Measurements from ENCODE around the gene RBM19. TPM values are rescaled to one million over a fixed set of nuclear protein-coding genes. Genes with fewer than 3 reads are reported as not detected.

RBM19 gene
- total RNA-seq, 1 donor from 2014 or later: 30.4 TPM

DNA sequence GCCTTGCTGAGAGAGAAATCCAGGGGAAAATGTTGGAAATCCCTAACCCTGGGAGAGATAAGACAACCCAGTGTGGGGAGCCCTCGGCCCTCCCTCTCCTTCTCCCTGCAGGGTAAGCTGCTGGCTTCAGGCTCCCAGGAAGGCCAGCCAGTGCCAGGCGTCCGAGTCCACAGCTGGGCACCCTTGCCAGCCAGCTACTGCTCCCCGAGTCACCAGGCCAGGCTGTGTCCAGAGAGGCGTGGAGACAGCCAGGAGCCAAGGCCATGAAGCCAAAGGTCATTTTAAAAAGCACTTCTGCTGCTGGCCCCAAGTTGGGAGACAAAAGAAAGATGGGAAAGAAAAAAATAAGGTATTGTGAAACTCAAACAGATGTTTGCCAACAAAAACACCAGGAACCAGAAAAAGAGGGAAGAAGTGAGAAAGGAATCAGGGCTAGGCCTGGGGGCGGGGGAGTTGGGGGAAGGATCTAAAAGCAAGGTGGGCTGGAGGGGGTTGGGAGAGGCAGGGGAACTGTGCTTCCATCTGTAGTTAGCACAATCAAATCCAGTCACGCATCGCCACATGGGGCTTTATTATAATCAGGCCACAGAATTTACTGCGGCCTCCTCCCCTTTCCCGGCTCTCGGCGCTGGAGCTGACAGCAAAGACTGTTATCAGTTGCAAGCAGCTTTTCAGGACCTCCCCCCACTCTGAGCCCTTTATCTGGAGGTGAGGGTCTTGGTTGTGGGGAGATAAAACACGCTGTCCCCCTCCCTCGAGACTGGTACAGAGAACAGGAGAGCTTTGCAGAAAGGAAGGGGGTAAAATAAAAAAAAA lies 33.5 kb downstream of the RBM19 start:
- DNase-seq (ENCODE audit: low spot score): no peak

DNA sequence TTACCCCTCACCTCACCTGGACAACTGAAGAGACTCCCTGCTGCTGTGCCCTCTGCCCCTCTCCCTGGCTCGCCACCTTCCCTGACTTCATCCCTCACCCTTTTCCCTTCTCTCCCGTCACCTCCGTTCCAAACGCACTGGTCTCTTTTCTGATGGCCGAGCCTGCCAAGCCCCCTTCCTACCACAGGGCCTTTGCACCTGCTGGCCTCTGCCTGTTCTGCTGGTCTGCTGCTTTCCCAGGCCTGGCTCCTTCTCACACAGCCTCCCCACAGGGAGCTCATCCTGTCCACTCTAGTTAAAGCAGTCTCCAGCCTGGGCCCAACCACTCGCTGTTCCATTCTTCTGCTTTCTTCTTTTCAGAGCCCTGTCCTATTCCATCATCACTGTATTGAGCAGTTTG lies 34.6 kb downstream of the RBM19 start:
- no peak for DNase-seq (ENCODE audit: low spot score)

DNA sequence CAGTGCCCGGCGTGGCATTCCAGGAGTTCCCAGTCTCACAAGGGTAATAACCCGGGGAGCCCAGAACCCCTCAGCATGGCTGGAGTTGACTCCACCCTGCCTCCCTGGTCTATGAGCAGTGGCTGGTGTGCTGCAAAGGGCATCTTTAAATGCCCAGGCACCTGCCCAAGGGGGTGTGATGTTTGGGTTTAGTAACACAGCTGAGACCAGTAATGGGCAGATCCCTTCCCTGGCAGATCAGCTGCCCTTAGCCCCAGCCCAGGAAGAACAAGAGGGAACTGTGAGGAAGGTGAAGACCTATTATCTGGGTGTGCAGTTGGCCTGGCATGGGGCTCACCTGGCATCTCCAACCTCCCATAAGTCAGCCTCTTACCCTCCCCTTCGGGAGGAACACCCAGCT lies 35.9 kb downstream of the RBM19 start:
- DNase-seq (ENCODE audit: low spot score): no peak

DNA sequence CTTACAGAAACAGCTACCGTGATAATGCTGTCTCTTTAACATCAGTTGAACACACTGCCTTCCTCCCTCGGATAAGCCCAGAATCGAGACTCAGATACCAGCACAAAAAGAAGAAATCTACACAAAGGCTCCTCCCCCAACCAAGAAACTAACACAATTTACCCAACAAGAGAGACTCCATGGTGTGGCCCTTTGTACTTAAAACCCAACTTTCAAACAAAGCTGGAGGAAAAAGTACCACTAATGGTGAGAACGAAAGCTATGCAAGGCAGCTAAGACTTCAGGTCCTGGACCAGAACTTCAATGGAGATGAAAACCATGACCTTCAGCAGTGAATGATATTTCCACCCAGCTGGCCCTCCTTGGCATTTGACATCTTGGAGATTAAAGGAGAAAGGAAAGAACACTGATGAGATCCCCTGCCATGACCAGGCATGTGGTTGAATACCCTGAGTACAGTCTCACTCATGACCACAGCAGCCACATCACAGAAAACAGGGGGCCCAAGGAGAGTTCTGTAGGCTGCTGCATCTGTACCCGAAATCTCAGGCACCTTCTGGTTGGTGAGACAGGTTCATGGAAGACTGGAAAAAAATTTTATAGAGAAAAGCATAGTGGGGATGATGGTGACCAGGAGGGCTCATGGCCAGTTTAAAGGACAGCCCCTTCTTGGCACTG lies 36.7 kb downstream of the RBM19 start:
- DNase-seq (ENCODE audit: low spot score): no peak

DNA sequence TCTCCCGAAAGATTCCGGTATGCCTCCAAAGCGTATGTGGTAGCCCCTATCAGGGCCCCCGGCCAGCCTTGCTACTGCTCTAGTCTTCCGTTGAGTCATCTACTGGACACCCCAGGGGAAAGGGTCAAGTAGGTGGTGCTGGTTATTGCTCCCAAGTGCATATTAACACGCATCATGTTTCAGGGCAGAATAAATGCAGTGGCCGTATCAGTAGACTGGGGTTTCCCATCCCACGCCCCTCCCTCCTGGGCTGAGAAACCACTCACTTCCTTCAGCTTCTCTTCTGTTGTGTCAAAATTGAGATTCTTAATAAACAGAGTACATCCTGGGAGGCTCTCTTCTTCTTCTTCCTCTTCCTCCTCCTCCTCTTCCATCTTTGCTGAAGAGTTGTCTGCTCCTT lies 39.3 kb downstream of the RBM19 start:
- no peak for DNase-seq (ENCODE audit: low spot score)

DNA sequence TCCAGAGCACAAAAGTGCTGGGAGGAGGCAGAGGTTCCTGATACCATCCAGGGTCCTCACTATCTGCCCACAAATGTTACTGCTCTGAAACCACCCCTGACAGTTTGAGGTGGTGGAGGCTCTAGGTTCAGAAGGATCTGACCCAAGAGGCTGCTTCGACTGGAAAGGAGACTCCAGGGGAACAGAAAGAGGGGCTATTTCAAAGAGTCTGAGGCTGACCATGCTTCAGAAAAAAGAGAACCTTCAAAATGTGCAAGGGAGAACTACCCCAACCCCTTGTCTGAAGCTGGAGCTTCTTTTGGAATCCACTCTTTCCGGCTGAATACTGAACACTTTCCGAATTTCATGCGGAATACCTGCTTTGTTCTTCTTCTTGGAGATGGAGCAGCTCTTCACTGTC lies 41.8 kb downstream of the RBM19 start:
- no peak for DNase-seq (ENCODE audit: low spot score)

DNA sequence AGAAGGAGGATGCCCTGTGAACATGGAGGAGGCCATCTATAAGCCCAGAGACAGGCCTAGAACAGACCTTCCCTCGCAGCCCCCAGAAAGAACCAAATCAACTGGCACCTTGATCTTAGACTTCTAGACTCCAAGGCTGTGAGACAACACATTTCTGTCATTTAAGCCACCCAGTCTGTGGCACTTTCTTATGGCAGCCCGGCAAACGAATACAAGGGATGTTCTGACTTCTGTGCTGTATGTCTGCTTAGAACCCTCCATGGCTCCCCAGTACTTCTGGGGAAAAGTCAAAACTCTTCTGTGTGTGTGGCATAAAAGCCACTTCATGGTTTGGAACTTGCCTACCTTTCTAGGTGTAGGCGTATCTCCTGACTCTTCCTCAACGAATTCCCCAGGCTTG lies 42.9 kb downstream of the RBM19 start:
- no peak for DNase-seq (ENCODE audit: low spot score)

DNA sequence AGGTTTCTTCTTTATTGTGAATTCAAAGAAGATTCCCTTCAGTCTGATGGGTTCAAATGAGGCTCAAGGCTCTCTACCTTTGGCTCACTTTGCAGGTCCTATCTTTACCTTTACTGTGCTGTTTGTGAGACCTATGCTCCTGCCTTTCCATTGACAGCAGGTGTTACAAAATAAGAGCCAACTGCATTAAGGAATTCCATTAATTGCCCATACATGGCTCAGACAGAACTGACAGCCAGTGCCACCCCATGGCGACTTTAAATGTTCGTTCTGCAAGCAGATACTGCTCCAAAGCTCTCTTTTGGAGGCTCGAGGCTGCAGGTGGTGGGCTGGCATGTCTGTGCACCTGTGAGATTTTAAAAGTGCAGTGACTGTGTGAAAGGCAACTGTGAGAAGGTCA lies 44.7 kb downstream of the RBM19 start:
- no peak for DNase-seq (ENCODE audit: low spot score)

DNA sequence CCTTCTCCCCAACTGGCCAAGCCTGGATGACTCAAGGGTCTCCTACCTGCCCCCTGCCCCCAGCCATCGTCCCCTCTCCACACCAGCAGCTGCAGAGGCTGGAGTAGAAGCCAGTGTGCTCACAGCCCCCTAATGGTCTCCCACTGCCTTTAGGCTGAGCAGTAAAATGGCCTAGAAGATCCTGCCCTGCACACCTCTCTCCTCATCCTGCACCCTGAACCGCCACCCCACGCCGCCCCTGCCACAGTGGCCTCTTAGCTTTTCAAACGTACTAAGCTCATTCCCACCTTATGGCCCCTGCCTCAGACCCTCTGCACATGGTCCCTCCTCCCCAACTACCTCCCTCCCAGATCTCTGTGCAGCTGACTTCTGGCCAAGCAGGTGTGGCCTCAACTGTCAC lies 46.3 kb downstream of the RBM19 start:
- DNase-seq (ENCODE audit: low spot score): no peak

DNA sequence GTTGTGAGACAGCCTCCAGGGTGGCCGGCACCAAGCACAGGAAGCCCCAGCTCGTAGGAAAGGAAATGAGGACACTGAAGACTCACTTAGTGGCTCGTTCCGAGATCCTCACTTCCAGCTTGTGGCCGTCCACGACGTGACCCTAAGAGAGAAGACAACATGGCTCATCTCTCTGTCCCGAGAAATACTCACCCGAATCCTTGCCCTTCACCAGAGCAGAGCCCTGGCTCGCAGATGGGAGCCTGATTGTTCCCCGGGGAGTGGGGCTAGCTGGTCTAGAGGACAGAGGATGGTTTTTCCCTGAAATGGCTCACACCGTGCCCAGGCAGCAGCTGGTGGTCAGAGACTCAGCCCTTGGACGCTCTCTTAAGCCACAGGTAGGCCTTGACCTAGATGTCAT lies 47.8 kb downstream of the RBM19 start:
- no peak for DNase-seq (ENCODE audit: low spot score)

DNA sequence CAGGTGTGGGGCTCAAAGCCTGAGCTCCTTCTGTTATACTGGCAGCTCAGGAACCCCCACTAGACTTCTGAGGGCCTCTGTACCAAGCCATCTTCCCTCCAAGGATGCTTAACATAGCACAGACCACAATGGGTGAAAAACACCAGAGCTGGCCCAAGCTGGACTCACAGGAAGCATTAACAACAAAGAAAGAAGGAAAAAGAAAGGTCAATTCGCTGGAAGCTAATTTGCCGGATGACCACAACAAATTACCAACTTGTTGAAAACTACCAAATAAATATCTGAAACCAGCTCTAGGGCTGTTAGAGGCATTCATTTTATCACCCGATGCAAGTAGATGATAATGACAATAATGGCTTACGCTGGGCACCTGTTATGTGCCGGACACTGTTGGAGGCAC lies 48.7 kb downstream of the RBM19 start:
- no peak for DNase-seq (ENCODE audit: low spot score)

DNA sequence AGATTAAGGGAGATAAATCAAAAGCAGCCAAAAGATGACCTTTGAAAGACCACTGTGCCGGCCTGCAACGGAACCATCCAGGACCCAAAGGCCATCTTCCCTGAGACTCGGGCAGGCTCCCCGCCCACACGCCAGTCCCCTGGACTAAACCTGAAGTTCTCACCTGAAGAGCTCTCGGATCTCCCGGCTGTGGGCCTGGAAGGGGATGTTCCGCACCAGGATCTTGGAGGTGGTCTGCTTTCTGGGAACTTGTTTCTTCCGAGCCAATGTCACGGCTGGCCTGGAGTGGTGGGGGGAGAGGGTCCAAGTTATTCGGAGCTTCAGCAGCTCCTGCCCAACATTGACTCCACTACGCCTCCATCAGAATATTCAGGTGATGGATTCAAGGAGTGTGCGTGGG lies 51.3 kb downstream of the RBM19 start:
- no peak for DNase-seq (ENCODE audit: low spot score)

DNA sequence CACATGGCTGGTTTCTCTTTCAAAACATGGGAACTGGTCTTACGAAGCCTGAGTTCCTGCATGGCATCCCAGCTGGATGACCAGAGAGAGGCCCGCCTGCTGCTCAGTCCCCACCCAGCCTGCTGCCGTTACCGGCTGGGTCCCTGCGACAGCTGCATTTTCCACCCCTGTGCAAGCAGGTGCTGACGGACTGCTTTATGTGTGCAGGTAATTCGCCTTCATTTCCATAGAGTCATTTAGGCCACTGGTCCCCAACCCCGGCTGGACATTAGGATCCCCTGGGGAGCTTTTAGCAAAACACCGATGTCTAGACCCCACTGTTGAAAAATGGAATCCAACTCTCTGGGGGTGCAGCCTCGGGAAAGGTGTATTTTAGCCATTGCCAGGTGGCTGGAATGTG lies 51.9 kb downstream of the RBM19 start:
- DNase-seq (ENCODE audit: low spot score): no peak

DNA sequence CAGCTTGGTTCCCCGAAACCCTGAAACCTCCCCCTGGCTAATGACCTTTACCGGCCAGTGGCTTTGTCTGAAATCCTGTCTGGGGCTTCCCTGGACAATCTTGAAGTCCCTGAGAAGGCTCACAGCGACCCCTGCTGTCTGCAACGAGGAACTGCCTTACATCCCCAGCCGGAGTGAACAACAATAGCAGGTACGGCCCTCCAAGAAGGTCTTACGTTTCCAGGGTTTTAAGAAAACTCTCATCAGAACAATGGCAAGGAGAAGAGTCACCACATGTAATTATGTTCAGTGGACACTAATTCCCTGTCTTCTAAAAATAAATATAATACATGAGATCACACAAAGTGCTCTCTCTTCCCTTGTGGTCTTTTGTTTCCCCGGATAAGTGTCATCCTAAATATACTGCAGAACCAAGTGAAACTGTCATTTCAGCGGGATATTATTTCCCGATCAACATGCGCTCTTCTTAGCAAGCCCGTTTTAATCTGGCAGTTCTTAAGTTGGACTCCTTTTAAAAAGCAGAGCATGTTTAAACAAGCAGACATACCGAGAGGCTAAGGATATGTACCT lies 53.3 kb downstream of the RBM19 start:
- no peak for DNase-seq (ENCODE audit: low spot score)

DNA sequence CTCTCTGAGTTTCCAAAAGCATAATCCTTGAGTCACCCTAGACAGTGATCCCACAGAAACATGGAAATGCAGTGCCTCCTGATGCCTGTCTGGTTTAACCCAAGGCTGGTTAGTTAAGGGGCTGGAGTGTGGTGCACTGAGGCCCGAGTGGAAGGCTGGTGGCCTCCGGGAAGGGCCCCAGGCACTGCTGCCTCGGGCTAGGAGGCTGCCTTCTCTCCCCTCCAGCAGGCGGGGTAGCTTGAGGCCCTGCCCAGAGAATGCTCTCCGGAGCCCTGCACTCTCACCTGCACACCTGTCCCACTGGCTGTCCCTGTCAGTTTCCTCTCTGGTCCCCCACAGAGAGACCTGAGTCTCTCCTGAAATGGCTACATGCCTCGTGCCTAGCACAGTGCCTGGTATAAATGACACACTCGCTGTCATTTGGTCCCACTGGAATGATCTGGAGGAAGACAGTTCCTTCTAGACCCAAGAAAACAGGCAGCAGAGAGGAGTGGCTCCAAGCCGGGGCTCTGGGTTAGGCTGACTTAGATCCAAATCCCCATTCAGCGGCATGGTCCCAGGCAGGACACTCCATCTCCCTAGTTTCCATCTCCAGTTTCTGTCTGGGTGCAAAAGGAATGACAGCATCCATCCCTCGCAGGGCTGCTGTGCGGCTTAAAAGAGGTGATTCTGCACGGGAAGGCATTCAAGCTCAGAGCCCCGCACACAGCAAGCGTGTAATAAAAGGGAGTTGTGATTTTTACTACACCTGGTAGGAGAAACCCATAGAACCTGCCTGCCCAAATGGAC lies 54.0 kb downstream of the RBM19 start:
- DNase-seq (ENCODE audit: low spot score): no peak

DNA sequence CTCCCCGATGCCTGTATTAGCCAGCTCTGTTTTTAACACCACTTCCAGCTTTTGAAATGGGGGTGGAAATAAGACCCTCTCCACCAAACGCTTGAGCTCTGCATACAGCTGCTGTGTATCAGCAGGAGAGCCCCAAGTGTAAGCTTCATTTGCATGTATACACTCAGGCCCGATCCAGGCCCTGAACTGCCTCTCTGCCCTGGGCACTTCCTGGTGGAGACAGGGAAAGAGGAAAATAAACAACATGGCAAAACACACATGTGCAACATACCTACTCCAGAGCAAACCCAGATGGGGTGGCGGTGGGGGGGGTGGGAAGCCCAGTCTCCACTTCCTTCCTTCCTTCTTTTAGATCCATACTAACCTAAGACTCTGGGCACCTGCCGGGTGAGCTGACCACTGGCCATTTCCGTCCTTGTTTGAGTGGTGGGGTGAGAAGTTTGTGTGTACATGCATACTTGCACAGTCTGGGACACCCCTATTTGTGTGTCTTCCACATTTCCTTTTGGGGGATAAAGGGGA lies 55.3 kb downstream of the RBM19 start:
- no peak for DNase-seq (ENCODE audit: low spot score)

DNA sequence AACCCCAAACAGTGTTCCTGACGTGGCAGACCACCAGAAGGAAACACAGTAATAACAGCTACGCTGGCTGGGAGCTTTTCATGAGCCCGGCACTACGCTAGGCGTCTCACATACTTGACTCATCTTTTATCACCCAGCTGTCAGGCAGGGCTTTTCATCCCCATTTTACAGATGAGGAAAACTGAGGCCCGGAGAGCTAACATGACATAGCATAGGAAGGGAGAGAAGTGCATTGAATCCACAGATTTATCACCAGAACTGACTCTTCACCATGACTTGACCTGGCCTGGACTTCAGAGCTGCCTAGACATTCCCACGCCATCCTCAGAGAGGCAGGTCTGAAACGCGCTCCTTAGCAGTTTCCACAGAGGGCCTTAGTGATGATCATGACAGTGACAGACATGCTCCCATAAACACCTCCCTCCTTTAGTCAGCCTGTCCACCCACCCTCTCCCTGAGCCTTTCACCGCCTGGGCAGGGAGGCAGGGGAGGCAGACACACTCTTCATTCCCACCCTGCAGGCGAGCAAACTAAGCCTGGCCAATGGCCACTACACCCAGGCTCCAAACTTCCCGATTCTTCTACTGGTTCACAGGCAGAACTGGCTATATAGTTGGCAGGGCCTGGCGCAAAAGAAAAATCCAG lies 56.2 kb downstream of the RBM19 start:
- DNase-seq (ENCODE audit: low spot score): no peak

DNA sequence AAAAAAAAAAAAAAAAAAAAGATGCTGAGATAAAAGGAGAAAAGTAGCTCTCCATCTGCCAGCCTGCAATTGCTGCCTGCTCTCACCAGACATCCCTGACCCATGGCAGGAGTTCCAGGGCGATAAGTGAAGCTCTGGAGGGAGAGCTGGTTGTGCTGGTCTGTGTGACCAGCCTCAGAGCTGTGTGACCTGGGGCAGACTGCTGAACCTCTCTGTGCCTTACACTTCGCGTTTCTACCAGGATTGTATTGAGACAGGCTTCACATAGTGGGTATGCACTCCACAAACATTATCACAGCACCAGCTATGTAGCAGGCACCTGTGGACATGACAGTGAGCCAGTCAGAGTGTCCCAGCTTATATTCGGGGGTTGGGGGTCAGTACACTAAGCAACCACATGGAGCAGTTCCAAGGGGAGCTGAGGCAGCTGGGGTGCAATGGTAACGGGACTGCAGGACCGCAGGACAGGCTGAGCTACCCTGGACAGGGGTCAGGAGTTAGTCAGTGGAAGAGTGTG lies 57.5 kb downstream of the RBM19 start:
- DNase-seq (ENCODE audit: low spot score): no peak

DNA sequence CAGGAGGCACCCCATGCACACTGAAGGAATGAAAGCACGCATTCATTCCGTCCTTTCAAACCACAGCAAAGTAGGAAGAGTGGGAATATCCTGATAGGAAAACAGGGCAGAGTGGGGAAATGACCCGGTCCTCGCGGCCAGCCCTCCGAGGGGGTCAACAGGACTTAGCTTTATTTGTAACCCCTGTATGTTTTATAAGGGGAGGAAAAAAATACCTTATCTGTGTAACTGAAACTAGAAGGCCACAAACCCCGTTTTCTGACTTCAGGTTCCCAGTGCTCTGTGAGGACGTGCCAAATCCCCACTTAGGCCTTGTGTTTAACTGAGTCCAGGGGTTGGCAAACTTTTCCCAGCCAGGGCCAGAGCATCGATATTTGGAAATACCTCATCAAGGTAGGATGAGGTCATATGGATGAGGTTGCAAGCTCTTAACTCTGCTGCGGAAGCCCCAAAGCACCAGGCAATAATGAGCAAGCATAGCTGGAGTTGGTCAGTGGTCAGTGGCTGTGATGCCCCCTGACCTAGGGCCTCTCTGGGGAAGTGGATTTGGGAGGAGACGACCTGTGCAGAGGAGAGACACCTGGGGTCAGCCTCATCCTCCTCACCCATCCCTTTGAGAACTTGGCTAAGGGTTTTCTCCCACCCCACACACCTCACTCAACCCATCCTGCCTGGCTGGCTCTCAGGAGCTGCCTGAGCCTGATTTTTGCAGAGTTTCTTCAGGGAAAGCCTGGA lies 58.5 kb downstream of the RBM19 start:
- no peak for DNase-seq (ENCODE audit: low spot score)
